ENCODE measurements around the gene MYO5B.

Gene MYO5B

GRCh38 chr18:50065527-50065926, 129.4 kb downstream of the MYO5B start:
- TF ChIP-seq CTCF (IDR thresholded peaks at IDR 0.05; ENCODE audit: insufficient read depth, low read depth, low read length, missing control alignments) = no peak
- DNase-seq (ENCODE audit: low read depth) = no peak
- no peak overlapping the region for H3K4me3 ChIP-seq (ENCODE audit: low read depth, low read length)

- no peak for TF ChIP-seq CTCF (IDR thresholded peaks at IDR 0.05; ENCODE audit: insufficient read depth, low read depth, low read length, missing control alignments)
- no peak for DNase-seq (ENCODE audit: low read depth)
- H3K4me3 ChIP-seq (ENCODE audit: low read depth, low read length) = no peak overlapping the region
Measured at GRCh38 chr18:50065039-50065438, 129.9 kb downstream of the MYO5B start.

GRCh38 chr18:50061876-50062517, 132.9 kb downstream of the MYO5B start:
- no peak for TF ChIP-seq CTCF (IDR thresholded peaks at IDR 0.05; ENCODE audit: insufficient read depth, low read depth, low read length, missing control alignments)
- no peak for DNase-seq (ENCODE audit: low read depth)

GRCh38 chr18:50060822-50061221, 134.1 kb downstream of the MYO5B start:
- DNase-seq (ENCODE audit: low read depth) = no peak
- TF ChIP-seq CTCF (IDR thresholded peaks at IDR 0.05; ENCODE audit: insufficient read depth, low read depth, low read length, missing control alignments) = no peak

More at GRCh38 chr18:50061876-50062517, 132.9 kb downstream of the MYO5B start:
- no peak overlapping the region for H3K4me3 ChIP-seq (ENCODE audit: low read depth, low read length)

GRCh38 chr18:50058731-50059130, 136.2 kb downstream of the MYO5B start:
- TF ChIP-seq CTCF (IDR thresholded peaks at IDR 0.05; ENCODE audit: insufficient read depth, low read depth, low read length, missing control alignments) = no peak
- no peak for DNase-seq (ENCODE audit: low read depth)
- no peak overlapping the region for H3K4me3 ChIP-seq (ENCODE audit: low read depth, low read length)

More at GRCh38 chr18:50060822-50061221, 134.1 kb downstream of the MYO5B start:
- no peak overlapping the region for H3K4me3 ChIP-seq (ENCODE audit: low read depth, low read length)

- no peak for TF ChIP-seq CTCF (IDR thresholded peaks at IDR 0.05; ENCODE audit: insufficient read depth, low read depth, low read length, missing control alignments)
- DNase-seq (ENCODE audit: low read depth) = no peak
- no peak overlapping the region for H3K4me3 ChIP-seq (ENCODE audit: low read depth, low read length)
Measured at GRCh38 chr18:50057009-50057408, 137.9 kb downstream of the MYO5B start.

- TF ChIP-seq CTCF (IDR thresholded peaks at IDR 0.05; ENCODE audit: insufficient read depth, low read depth, low read length, missing control alignments) = no peak
- no peak for DNase-seq (ENCODE audit: low read depth)
Measured at GRCh38 chr18:50056185-50056584, 138.8 kb downstream of the MYO5B start.

More at GRCh38 chr18:50056185-50056584, 138.8 kb downstream of the MYO5B start:
- no peak overlapping the region for H3K4me3 ChIP-seq (ENCODE audit: low read depth, low read length)
